DOHH2 (cell line): ENCODE results near the gene CIAO2B.

Experiments
- H3F3A ChIP-seq: fragments of 200-600 bp; sonication (generic), shearing (Covaris generic); 2 replicates; pipeline ENCODE4 v1.6.0; 2016; ENCODE audit warnings: antibody characterized with exemption, mild to moderate bottlenecking; ENCODE audit not compliant: control insufficient read depth, insufficient read depth
- H3K27ac ChIP-seq: fragments of 200-600 bp; sonication (generic); 2 replicates; pipeline ENCODE4 v1.5.1; 2014; ENCODE audit warnings: low read depth, mild to moderate bottlenecking, low read length, moderate library complexity
- H3K27me3 ChIP-seq: fragments of 200-600 bp; sonication (generic); 2 replicates; pipeline ENCODE4 v1.6.1; 2014; ENCODE audit warnings: mild to moderate bottlenecking, low read length, mixed read lengths; ENCODE audit not compliant: control insufficient read depth
- H3K36me3 ChIP-seq: fragments of 200-600 bp; sonication (generic); 2 replicates; pipeline ENCODE4 v1.6.1; 2014; ENCODE audit warnings: mild to moderate bottlenecking, low read length, moderate library complexity, mixed read lengths; ENCODE audit not compliant: control insufficient read depth
- H3K4me1 ChIP-seq: fragments of 200-600 bp; sonication (generic); 2 replicates; pipeline ENCODE4 v1.6.1; 2014; ENCODE audit warnings: mild to moderate bottlenecking, low read length, mixed read lengths; ENCODE audit not compliant: control insufficient read depth
- H3K4me2 ChIP-seq: fragments of 200-600 bp; sonication (generic); 2 replicates; pipeline ENCODE4 v1.6.0; 2014; ENCODE audit warnings: mild to moderate bottlenecking, low read length, moderate library complexity
- H3K4me3 ChIP-seq: fragments of 200-600 bp; sonication (generic); 2 replicates; pipeline ENCODE4 v1.5.1; 2014; ENCODE audit warnings: mild to moderate bottlenecking, low read length, mixed read lengths
- H3K79me2 ChIP-seq: fragments of 200-600 bp; sonication (generic); 2 replicates; pipeline ENCODE4 v1.6.1; 2014; ENCODE audit warnings: mild to moderate bottlenecking, low read length, mixed read lengths; ENCODE audit not compliant: control insufficient read depth
- H3K9me2 ChIP-seq: fragments of 200-600 bp; sonication (generic); replicated peaks from 2 replicates; pipeline ENCODE4 v1.6.1; 2014; ENCODE audit warnings: mild to moderate bottlenecking, low read length, mixed read lengths; ENCODE audit not compliant: control insufficient read depth
- H3K9me3 ChIP-seq: fragments of 200-600 bp; sonication (generic); 2 replicates; pipeline ENCODE4 v1.6.1; 2014; ENCODE audit warnings: antibody characterized with exemption, low read length, mixed read lengths; ENCODE audit not compliant: control insufficient read depth, insufficient read depth
- H4K20me1 ChIP-seq: fragments of 200-600 bp; sonication (generic); 2 replicates; pipeline ENCODE4 v1.6.0; 2014; ENCODE audit warnings: low read depth, mild to moderate bottlenecking, antibody characterized with exemption, low read length, moderate library complexity; ENCODE audit not compliant: control insufficient read depth, insufficient read depth
- EZH2phosphoT487 ChIP-seq: fragments of 200-600 bp; sonication (generic); IDR thresholded peaks from 2 replicates; pipeline ENCODE4 v1.6.1; 2017; ENCODE audit warnings: borderline replicate concordance, mild to moderate bottlenecking, antibody characterized with exemption, low read length, moderate library complexity, mixed read lengths
- TF ChIP-seq, protein P1 (sequence below): fragments of 200-600 bp; sonication (generic); IDR thresholded peaks from one replicate; pipeline ENCODE4 v1.5.1; 2014; ENCODE audit warnings: antibody characterized with exemption, mild to moderate bottlenecking, low read depth, low read length; ENCODE audit not compliant: poor library complexity, severe bottlenecking

The CIAO2B gene

DNA sequence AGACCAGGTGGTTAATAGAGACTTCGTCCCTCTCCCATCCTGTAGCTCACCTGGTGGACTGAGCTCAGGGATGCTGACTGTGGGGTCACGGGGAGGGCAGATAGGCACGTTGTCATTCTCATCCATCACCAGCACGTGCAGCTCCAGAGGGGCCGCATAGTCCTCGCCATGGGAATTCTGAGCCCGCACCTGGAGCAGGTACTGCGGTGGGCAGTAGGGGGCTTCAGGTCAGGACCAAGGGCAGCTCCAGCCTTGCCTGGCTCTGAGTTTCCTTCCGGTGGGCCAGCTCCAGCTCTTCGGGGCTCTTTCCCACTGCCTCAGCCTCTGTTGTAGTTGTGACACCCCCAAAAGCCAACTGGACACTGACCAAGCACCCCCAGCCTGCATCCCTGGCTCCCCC, 21.1 kb downstream of the CIAO2B start:
- no peaks in the 10 kb centered on the region for H3F3A ChIP-seq
- H3K4me2 ChIP-seq: no peak overlapping the region
- H3K9me3 ChIP-seq: no peaks in the 10 kb centered on the region
- H3K4me1 ChIP-seq: no peaks in the 10 kb centered on the region
- no peaks in the 10 kb centered on the region for H4K20me1 ChIP-seq
- H3K27me3 ChIP-seq: no peaks in the 10 kb centered on the region; the same call in 1 of the 2 replicates
- H3K27ac ChIP-seq: no peak overlapping the region
- H3K9me2 ChIP-seq: no peaks in the 10 kb centered on the region
- H3K36me3 ChIP-seq: no peaks in the 10 kb centered on the region
- H3K79me2 ChIP-seq: no peaks in the 10 kb centered on the region
- TF ChIP-seq, protein P1, sequence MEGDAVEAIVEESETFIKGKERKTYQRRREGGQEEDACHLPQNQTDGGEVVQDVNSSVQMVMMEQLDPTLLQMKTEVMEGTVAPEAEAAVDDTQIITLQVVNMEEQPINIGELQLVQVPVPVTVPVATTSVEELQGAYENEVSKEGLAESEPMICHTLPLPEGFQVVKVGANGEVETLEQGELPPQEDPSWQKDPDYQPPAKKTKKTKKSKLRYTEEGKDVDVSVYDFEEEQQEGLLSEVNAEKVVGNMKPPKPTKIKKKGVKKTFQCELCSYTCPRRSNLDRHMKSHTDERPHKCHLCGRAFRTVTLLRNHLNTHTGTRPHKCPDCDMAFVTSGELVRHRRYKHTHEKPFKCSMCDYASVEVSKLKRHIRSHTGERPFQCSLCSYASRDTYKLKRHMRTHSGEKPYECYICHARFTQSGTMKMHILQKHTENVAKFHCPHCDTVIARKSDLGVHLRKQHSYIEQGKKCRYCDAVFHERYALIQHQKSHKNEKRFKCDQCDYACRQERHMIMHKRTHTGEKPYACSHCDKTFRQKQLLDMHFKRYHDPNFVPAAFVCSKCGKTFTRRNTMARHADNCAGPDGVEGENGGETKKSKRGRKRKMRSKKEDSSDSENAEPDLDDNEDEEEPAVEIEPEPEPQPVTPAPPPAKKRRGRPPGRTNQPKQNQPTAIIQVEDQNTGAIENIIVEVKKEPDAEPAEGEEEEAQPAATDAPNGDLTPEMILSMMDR: no peak
- TF ChIP-seq EZH2phosphoT487: no peak
- H3K4me3 ChIP-seq: no peak overlapping the region

DNA sequence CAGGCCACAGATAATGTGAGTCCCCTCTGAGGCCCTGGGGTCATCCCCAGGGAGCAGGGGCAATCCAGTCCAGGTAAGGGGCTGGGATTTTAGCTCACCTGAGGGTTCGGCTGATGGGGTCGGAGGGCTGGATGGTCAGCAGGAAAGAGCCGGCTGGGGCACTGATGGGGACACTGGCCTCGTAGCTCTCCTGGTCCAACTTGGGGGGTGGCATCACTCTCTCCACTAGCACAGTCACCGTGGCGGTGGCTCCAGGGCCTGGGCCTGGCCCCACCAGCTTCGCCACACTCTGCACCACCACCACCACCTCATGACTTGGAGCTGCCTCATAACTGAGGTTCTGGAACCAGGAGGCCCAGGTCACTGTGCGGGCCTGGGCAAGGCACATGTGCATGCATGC, 22.4 kb downstream of the CIAO2B start:
- Histone ChIP-seq H3K4me2 (no peak overlapping the region), H3K9me3 (no peaks in the 10 kb centered on the region), H3K4me1 (no peaks in the 10 kb centered on the region), H3K79me2 (no peaks in the 10 kb centered on the region), H4K20me1 (no peaks in the 10 kb centered on the region), H3K9me2 (no peaks in the 10 kb centered on the region), H3K4me3 (no peak overlapping the region), H3K36me3 (no peaks in the 10 kb centered on the region), H3K27me3 (peaks cover 6% of the 10 kb centered on the region), H3K27ac (no peak overlapping the region), H3F3A (no peaks in the 10 kb centered on the region)
- TF ChIP-seq EZH2phosphoT487: no peak
- TF ChIP-seq, protein P1: no peak

DNA sequence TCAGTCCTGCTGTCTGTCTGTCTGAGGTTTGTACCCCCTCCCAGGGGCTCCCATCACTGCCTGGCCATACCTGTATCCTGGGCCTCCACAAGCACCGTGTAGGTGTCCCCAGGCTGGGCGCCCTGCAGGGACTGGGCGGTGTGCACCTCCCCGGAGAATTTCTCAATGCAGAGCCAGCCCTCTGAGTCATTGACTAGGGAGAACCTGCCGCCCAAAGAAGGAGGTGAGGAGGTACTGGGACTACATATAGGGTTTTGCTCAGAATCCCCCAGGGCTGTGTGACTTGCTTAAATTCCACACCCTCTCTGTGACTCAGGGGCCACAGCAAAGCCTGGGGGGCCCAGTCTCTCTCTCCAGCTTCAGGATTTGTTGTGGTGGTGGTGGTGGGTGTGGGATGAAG, 23.1 kb downstream of the CIAO2B start:
- Histone ChIP-seq H3K4me3 (no peak overlapping the region), H4K20me1 (no peaks in the 10 kb centered on the region), H3K27me3 (peaks cover 7% of the 10 kb centered on the region), H3K9me3 (no peaks in the 10 kb centered on the region), H3K79me2 (no peaks in the 10 kb centered on the region), H3K27ac (no peak overlapping the region), H3K4me2 (no peak overlapping the region), H3K4me1 (no peaks in the 10 kb centered on the region), H3F3A (no peaks in the 10 kb centered on the region), H3K9me2 (no peaks in the 10 kb centered on the region), H3K36me3 (no peaks in the 10 kb centered on the region)
- TF ChIP-seq, protein P1: no peak
- TF ChIP-seq EZH2phosphoT487: no peak
